Mesendoderm (in vitro differentiated cells): ENCODE data around the gene PCNA. TPM values are rescaled to one million over a fixed set of nuclear protein-coding genes. Genes with fewer than 3 reads are reported as not detected.
A peak's percentile ranks its signal among the peaks of the same experiment; 100 is the strongest.

ENCODE experiments used
- DNase-seq: peaks from one replicate; pipeline ENCODE4 v3.0.0; 2013
- H2AK5ac ChIP-seq: 2 replicates; pipeline ENCODE4 v1.6.1; 2013; ENCODE audit warnings: low read length, inconsistent platforms
- H2BK120ac ChIP-seq: 2 replicates; pipeline ENCODE4 v1.6.1; 2013; ENCODE audit warnings: low read depth, mild to moderate bottlenecking, low read length, moderate library complexity, mixed read lengths
- H2BK15ac ChIP-seq: replicated peaks from 2 replicates; pipeline ENCODE4 v1.6.1; 2013; ENCODE audit warnings: low read depth, mild to moderate bottlenecking, moderate library complexity
- H2BK5ac ChIP-seq: 2 replicates; pipeline ENCODE4 v1.6.1; 2013; ENCODE audit warnings: low read length, inconsistent platforms
- H3K18ac ChIP-seq: 2 replicates; pipeline ENCODE4 v1.6.1; 2013; ENCODE audit warnings: mild to moderate bottlenecking, low read length, mixed read lengths
- H3K23ac ChIP-seq: one replicate; pipeline ENCODE4 v1.6.1; 2013; ENCODE audit warnings: low read length
- H3K27ac ChIP-seq: 2 replicates; pipeline ENCODE4 v1.5.1; 2013; ENCODE audit warnings: low read depth, mild to moderate bottlenecking, inconsistent platforms, low read length, moderate library complexity
- H3K27me3 ChIP-seq: 2 replicates; pipeline ENCODE4 v1.6.1; 2013; ENCODE audit warnings: low read length, control low read depth, mild to moderate bottlenecking, inconsistent platforms; ENCODE audit not compliant: insufficient read depth, poor library complexity
- H3K36me3 ChIP-seq: 2 replicates; pipeline ENCODE4 v1.6.1; 2013; ENCODE audit warnings: low read length, inconsistent platforms; ENCODE audit not compliant: control insufficient read depth, insufficient read depth
- H3K4ac ChIP-seq: one replicate; pipeline ENCODE4 v1.6.1; 2013; ENCODE audit warnings: low read depth, mild to moderate bottlenecking, low read length, moderate library complexity
- H3K4me1 ChIP-seq: 2 replicates; pipeline ENCODE4 v1.6.1; 2013; ENCODE audit warnings: low read depth, low read length, inconsistent platforms; ENCODE audit not compliant: control insufficient read depth
- H3K4me2 ChIP-seq: 2 replicates; pipeline ENCODE4 v1.6.1; 2013; ENCODE audit warnings: low read length
- H3K4me3 ChIP-seq: 2 replicates; pipeline ENCODE4 v1.5.1; 2013; ENCODE audit warnings: mild to moderate bottlenecking, low read length
- H3K56ac ChIP-seq: one replicate; pipeline ENCODE4 v1.6.1; 2013; ENCODE audit warnings: low read length
- H3K79me1 ChIP-seq: 2 replicates; pipeline ENCODE4 v1.6.1; 2013; ENCODE audit warnings: low read length, inconsistent platforms
- H3K79me2 ChIP-seq: 2 replicates; pipeline ENCODE4 v1.6.1; 2013; ENCODE audit warnings: mild to moderate bottlenecking, low read length; ENCODE audit not compliant: control insufficient read depth, insufficient read depth
- H3K9ac ChIP-seq: 2 replicates; pipeline ENCODE4 v1.6.1; 2013; ENCODE audit warnings: low read length, inconsistent platforms
- H4K5ac ChIP-seq: one replicate; pipeline ENCODE4 v1.6.1; 2013; ENCODE audit warnings: low read length
- H4K8ac ChIP-seq: one replicate; pipeline ENCODE4 v1.6.1; 2013; ENCODE audit warnings: low read depth, mild to moderate bottlenecking, control low read depth, low read length, moderate library complexity
- WGBS: extraction: QIAGEN DNeasy Blood & Tissue Kit; methylation state at CpG from one replicate; pipeline ENCODE4 v1.1.7; 2013; ENCODE audit warnings: low lambda C conversion rate, missing lambda C conversion rate; ENCODE audit not compliant: insufficient coverage; ENCODE audit errors: extremely low coverage; 5-methylcytosine and 5-hydroxymethylcytosine counted together
- polyA plus RNA-seq, 2 experiments: library from polyadenylated mRNA; stranded (reverse); fragments of 200-250 nt; gene quantifications; one replicate each; pipeline ENCODE4 v1.2.3, GENCODE V29; 2013

The PCNA gene
- polyA plus RNA-seq (2013, experiment 1 of 2) = 273 TPM
- polyA plus RNA-seq (2013, experiment 2 of 2) = 276 TPM

DNA sequence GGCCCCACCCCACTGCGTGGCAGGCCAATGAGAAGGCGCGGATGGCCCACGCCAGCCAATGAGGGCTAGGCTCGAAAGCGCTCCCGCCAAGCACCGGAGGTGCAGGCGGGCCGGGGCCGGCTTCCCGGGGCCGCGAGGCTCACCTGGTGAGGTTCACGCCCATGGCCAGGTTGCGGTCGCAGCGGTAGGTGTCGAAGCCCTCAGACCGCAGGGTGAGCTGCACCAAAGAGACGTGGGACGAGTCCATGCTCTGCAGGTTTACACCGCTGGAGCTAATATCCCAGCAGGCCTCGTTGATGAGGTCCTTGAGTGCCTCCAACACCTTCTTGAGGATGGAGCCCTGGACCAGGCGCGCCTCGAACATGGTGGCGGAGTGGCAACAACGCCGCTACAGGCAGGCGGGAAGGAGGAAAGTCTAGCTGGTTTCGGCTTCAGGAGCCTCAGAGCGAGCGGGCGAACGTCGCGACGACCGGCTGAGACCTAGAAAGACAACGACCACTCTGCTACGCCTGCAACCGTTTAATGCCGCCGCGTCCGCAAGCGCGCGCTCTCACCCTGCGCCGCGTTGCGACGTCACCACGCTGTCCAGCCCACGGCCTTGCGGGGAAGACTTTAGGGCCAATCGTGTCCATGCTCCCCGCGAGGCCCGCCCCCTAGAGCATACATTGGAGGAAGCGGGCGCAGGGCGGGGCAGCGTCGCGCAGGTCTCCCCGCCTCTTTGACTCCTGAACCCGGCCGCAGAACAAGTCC lies at the start of gene PCNA:
TSS of gene PCNA (minus strand) at position 524 of the 750 bp plus-strand sequence. CDS start at position 364, 160 bp downstream.
- Histone ChIP-seq H4K8ac (no peak within 1 kb of the TSS), H2BK5ac (peak within 1 kb of the TSS; percentile 73), H3K56ac (peak within 1 kb of the TSS; percentile 100), H3K4me1 (no peaks in the 10 kb centered on the region), H4K5ac (peak within 1 kb of the TSS; percentile 59), H3K4ac (peak within 1 kb of the TSS; percentile 56), H3K4me2 (peak within 1 kb of the TSS; percentile 94), H2BK120ac (no peak within 1 kb of the TSS), H3K36me3 (peaks cover 8% of the 10 kb centered on the region), H2BK15ac (no peak within 1 kb of the TSS), H3K79me1 (peaks cover 3% of the 10 kb centered on the region), H3K18ac (peak within 1 kb of the TSS; percentile 6), H3K23ac (peak within 1 kb of the TSS; percentile 80), H3K79me2 (peaks cover 36% of the 10 kb centered on the region), H2AK5ac (peak within 1 kb of the TSS; percentile 82), H3K27ac (peak within 1 kb of the TSS; percentile 81), H3K27me3 (no peaks in the 10 kb centered on the region), H3K9ac (peak within 1 kb of the TSS; percentile 100), H3K4me3 (peak within 1 kb of the TSS; percentile 95)
- no CpG with 5 or more reads among the region's 71 CpGs for WGBS
- peak; percentile 99 for DNase-seq

- no CpG with 5 or more reads among the region's 3 CpGs for WGBS
- no peak overlapping the region for H4K5ac ChIP-seq
- H2BK5ac ChIP-seq = no peak overlapping the region
- no peak overlapping the region for H2BK120ac ChIP-seq
- H3K36me3 ChIP-seq = no peaks in the 10 kb centered on the region
- H3K18ac ChIP-seq = no peak overlapping the region
- no peak overlapping the region for H2AK5ac ChIP-seq
- no peak overlapping the region for H2BK15ac ChIP-seq
- no peak overlapping the region for H3K27ac ChIP-seq
- peak; percentile 65 for DNase-seq
- H3K4me3 ChIP-seq = no peak overlapping the region
- no peak overlapping the region for H3K9ac ChIP-seq
- no peaks in the 10 kb centered on the region for H3K27me3 ChIP-seq
- peaks cover 33% of the 10 kb centered on the region for H3K79me1 ChIP-seq
- H3K4me2 ChIP-seq = no peak overlapping the region
- peaks cover 5% of the 10 kb centered on the region for H3K4me1 ChIP-seq
- H4K8ac ChIP-seq = no peak overlapping the region
- peaks cover 9% of the 10 kb centered on the region for H3K79me2 ChIP-seq
- H3K56ac ChIP-seq = peak overlapping the region; percentile 53
- H3K4ac ChIP-seq = no peak overlapping the region
- H3K23ac ChIP-seq = peak overlapping the region; percentile 12
These were observed 49.1 kb upstream of the PCNA start for GRCh38 chr20:5168651-5169396.

DNA sequence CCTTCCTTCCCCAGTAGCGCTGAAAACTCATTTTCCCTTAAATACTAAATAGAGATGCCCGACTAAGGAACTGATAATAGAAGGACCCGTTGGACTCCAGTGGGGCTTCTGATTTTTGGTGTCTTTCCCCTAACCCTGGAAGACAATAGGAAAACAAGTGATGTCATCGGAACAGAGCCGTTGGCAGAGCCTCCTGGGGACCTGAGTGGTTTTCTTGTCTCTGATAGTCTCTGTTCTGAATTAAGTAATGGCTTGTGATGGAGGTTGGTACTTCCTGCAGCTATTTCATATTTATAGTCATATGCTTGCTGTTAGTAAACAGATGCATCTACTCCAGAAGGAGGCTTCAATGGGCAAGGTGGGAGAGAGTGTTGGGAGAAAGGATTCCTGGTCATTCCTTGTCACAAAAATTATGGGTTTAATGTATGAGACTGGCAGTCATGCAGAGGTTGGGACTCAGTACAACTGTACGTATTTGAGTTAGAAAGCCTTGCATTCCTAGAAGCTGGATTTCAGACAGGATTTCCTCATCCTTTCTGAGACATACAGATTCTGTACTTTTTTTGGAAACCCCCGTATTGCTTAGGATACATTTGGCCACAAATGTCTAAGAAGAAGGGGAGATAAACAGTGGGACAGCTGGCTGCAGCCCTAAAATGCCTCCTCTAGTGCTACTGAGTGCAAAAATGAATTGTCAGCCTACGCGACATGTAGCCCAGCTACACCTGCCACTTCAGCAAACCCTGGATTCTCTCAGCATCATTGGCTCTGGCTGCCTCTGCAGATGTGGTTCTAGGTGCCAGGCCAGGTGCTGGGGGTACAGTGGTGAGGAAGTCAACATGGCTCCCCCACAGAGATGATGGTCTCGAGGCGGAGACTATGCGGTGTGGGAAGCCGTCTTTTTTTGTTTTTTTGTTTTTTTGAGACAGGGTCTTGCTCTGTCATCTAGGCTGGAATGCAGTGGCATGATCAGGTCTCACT lies 45.2 kb upstream of the PCNA start:
- Histone ChIP-seq H4K5ac (no peak overlapping the region), H3K4ac (no peak overlapping the region), H3K23ac (no peak overlapping the region), H3K18ac (no peak overlapping the region), H3K79me2 (peaks cover 11% of the 10 kb centered on the region), H3K27me3 (no peaks in the 10 kb centered on the region), H4K8ac (no peak overlapping the region), H3K9ac (no peak overlapping the region), H3K4me2 (no peak overlapping the region), H3K36me3 (no peaks in the 10 kb centered on the region), H3K79me1 (peaks cover 25% of the 10 kb centered on the region), H3K27ac (no peak overlapping the region), H2AK5ac (no peak overlapping the region), H3K56ac (no peak overlapping the region), H3K4me3 (no peak overlapping the region), H2BK120ac (no peak overlapping the region), H2BK5ac (no peak overlapping the region), H2BK15ac (no peak overlapping the region), H3K4me1 (peaks cover 5% of the 10 kb centered on the region)
- DNase-seq = no peak
- no CpG with 5 or more reads among the region's 13 CpGs for WGBS

- H3K36me3 ChIP-seq = no peaks in the 10 kb centered on the region
- no peaks in the 10 kb centered on the region for H3K27me3 ChIP-seq
- no peak overlapping the region for H3K4me2 ChIP-seq
- no peak overlapping the region for H2BK15ac ChIP-seq
- H4K5ac ChIP-seq = no peak overlapping the region
- no peak overlapping the region for H3K23ac ChIP-seq
- WGBS = no CpG with 5 or more reads among the region's 6 CpGs
- H4K8ac ChIP-seq = no peak overlapping the region
- H2BK5ac ChIP-seq = no peak overlapping the region
- H3K9ac ChIP-seq = no peak overlapping the region
- no peak overlapping the region for H3K4ac ChIP-seq
- H3K27ac ChIP-seq = no peak overlapping the region
- no peaks in the 10 kb centered on the region for H3K4me1 ChIP-seq
- H2BK120ac ChIP-seq = no peak overlapping the region
- peaks cover 17% of the 10 kb centered on the region for H3K79me1 ChIP-seq
- no peak overlapping the region for H3K56ac ChIP-seq
- H3K4me3 ChIP-seq = no peak overlapping the region
- DNase-seq = no peak
- H3K79me2 ChIP-seq = peaks cover 13% of the 10 kb centered on the region
- H3K18ac ChIP-seq = no peak overlapping the region
- H2AK5ac ChIP-seq = no peak overlapping the region
These were observed 41.9 kb upstream of the PCNA start for GRCh38 chr20:5161536-5162164.

GRCh38 chr20:5160882-5161281 lies 41.1 kb upstream of the PCNA start:
- Histone ChIP-seq H3K4ac (no peak overlapping the region), H3K36me3 (no peaks in the 10 kb centered on the region), H3K18ac (no peak overlapping the region), H2BK5ac (no peak overlapping the region), H3K79me2 (peaks cover 17% of the 10 kb centered on the region), H2BK15ac (no peak overlapping the region), H3K79me1 (peaks cover 17% of the 10 kb centered on the region), H3K23ac (no peak overlapping the region), H3K4me3 (no peak overlapping the region), H4K5ac (no peak overlapping the region), H3K27me3 (no peaks in the 10 kb centered on the region), H3K9ac (no peak overlapping the region), H2AK5ac (no peak overlapping the region), H3K4me2 (no peak overlapping the region), H2BK120ac (no peak overlapping the region), H3K56ac (no peak overlapping the region), H3K27ac (no peak overlapping the region), H4K8ac (no peak overlapping the region), H3K4me1 (no peaks in the 10 kb centered on the region)
- DNase-seq = no peak
